ENCODE results near the gene BICC1. TPM values are rescaled to one million over a fixed set of nuclear protein-coding genes. Genes with fewer than 3 reads are reported as not detected.

The BICC1 gene
- total RNA-seq, 1 experiment from 2014 or later, result not detected

DNA sequence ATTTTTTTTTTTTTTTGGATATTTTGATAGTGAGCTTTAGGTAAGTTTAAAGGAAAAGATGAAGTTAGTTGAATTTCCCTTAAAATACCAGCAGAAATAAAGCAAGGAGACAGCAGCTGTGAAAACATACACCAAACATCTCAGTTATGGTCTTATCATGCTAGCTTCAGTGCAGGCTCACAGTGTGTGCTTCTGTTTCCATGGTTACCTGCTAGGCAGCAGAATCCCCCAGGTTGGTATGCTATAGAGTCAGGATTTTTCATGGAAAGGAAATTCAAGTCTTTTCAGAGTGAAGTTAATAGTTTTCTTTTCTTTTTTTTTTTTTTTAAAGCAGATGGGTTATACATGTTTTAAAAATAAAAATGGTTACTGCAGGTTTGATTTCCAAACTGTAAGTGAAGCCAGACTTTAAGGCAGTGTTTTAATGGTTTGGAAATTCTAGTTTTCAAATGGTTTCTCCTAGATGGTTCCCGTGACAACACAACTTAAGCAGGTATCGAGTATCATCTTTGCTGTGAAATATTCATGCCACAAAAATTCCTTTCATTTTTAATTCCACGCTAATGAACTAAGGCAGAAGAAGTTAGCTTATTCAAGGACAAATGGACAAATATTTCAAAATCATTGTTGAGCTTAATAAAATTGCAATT lies 230.9 kb downstream of the BICC1 start:
- H3K36me3 ChIP-seq (ENCODE audit: control insufficient read depth in 1 of 2, insufficient read depth in 2 of 2, low read length in 2 of 2), result no peaks in the 10 kb centered on the region
- no peaks in the 10 kb centered on the region for H3K79me2 ChIP-seq (ENCODE audit: insufficient read depth, low read length)
- H3K9me2 ChIP-seq (ENCODE audit: insufficient read depth), result no peaks in the 10 kb centered on the region
- no peak overlapping the region for H2AFZ ChIP-seq (ENCODE audit: low read depth, low read length, poor library complexity, severe bottlenecking)
- no peak overlapping the region for H3K4me2 ChIP-seq (ENCODE audit: low read length)
- no peak overlapping the region for H3K9ac ChIP-seq (ENCODE audit: low read length)
- intact Hi-C loops (cut with micrococcal nuclease), result loop anchor here (5.0 kb wide), 1 partner anchor 211 kb away; no protein-coding TSS in a partner anchor
- H4K20me1 ChIP-seq (ENCODE audit: insufficient read depth), result no peaks in the 10 kb centered on the region
- H3K4me1 ChIP-seq (ENCODE audit: control insufficient read depth in 1 of 2, insufficient read depth in 2 of 2, low read length in 2 of 2), result no peaks in the 10 kb centered on the region
- POLR2A ChIA-PET, result no interaction called here
- RAD21 ChIA-PET (ENCODE audit: low non-redundant PET in 1 of 2, low total read pairs in 2 of 2, uncharacterized antibody in 2 of 2, unreplicated experiment in 2 of 2), result no interaction called here
- no peaks in the 10 kb centered on the region for H3K27me3 ChIP-seq (ENCODE audit: insufficient read depth, low read length)
- TF ChIP-seq EZH2 (IDR thresholded peaks at IDR 0.05), result no peak
- TF ChIP-seq, protein P1, sequence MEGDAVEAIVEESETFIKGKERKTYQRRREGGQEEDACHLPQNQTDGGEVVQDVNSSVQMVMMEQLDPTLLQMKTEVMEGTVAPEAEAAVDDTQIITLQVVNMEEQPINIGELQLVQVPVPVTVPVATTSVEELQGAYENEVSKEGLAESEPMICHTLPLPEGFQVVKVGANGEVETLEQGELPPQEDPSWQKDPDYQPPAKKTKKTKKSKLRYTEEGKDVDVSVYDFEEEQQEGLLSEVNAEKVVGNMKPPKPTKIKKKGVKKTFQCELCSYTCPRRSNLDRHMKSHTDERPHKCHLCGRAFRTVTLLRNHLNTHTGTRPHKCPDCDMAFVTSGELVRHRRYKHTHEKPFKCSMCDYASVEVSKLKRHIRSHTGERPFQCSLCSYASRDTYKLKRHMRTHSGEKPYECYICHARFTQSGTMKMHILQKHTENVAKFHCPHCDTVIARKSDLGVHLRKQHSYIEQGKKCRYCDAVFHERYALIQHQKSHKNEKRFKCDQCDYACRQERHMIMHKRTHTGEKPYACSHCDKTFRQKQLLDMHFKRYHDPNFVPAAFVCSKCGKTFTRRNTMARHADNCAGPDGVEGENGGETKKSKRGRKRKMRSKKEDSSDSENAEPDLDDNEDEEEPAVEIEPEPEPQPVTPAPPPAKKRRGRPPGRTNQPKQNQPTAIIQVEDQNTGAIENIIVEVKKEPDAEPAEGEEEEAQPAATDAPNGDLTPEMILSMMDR (IDR thresholded peaks at IDR 0.05 in 2 of 3, conservative IDR thresholded peaks at IDR 0.05 in 1 of 3; ENCODE audit: borderline replicate concordance in 1 of 3, insufficient read depth in 1 of 3, low read depth in 2 of 3, low read length in 2 of 3), result no peak
- TF ChIP-seq, protein P2, sequence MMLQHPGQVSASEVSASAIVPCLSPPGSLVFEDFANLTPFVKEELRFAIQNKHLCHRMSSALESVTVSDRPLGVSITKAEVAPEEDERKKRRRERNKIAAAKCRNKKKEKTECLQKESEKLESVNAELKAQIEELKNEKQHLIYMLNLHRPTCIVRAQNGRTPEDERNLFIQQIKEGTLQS (IDR thresholded peaks at IDR 0.05), result no peak
- TF ChIP-seq, protein P3, sequence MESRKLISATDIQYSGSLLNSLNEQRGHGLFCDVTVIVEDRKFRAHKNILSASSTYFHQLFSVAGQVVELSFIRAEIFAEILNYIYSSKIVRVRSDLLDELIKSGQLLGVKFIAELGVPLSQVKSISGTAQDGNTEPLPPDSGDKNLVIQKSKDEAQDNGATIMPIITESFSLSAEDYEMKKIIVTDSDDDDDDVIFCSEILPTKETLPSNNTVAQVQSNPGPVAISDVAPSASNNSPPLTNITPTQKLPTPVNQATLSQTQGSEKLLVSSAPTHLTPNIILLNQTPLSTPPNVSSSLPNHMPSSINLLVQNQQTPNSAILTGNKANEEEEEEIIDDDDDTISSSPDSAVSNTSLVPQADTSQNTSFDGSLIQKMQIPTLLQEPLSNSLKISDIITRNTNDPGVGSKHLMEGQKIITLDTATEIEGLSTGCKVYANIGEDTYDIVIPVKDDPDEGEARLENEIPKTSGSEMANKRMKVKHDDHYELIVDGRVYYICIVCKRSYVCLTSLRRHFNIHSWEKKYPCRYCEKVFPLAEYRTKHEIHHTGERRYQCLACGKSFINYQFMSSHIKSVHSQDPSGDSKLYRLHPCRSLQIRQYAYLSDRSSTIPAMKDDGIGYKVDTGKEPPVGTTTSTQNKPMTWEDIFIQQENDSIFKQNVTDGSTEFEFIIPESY (IDR thresholded peaks at IDR 0.05; ENCODE audit: extremely low read depth, insufficient replicate concordance, low read length), result no peak
- no peak for TF ChIP-seq SP1 (IDR thresholded peaks at IDR 0.05; ENCODE audit: low read depth)
- TF ChIP-seq CBX3 (IDR thresholded peaks at IDR 0.05; ENCODE audit: low read depth), result no peak
- TF ChIP-seq YY1 (IDR thresholded peaks at IDR 0.05; ENCODE audit: extremely low read depth, insufficient replicate concordance, low read depth, low read length), result no peak
- TF ChIP-seq ELF1 (IDR thresholded peaks at IDR 0.05; ENCODE audit: borderline replicate concordance, low read depth), result no peak
- TF ChIP-seq EZH2phosphoT487 (IDR thresholded peaks at IDR 0.05; ENCODE audit: borderline replicate concordance), result no peak
- no peak for TF ChIP-seq POLR2AphosphoS5 (IDR thresholded peaks at IDR 0.05; ENCODE audit: low read depth, low read length)
- TF ChIP-seq EGR1 (IDR thresholded peaks at IDR 0.05; ENCODE audit: low read depth), result no peak
- no peak for TF ChIP-seq SRF (IDR thresholded peaks at IDR 0.05; ENCODE audit: low read depth)
- TF ChIP-seq POLR2A (IDR thresholded peaks at IDR 0.05; ENCODE audit: borderline replicate concordance, extremely low read depth, insufficient read depth, insufficient read length), result no peak
- no peak for TF ChIP-seq JUND (IDR thresholded peaks at IDR 0.05)
- no peak for TF ChIP-seq CEBPB (IDR thresholded peaks at IDR 0.05; ENCODE audit: low read depth)
- TF ChIP-seq TCF7L2 (IDR thresholded peaks at IDR 0.05; ENCODE audit: borderline replicate concordance, extremely low read depth, insufficient read depth, insufficient read length), result no peak
- H3K4me3 ChIP-seq (replicated peaks in 1 of 2; ENCODE audit: low read depth in 1 of 2, low read length in 2 of 2), result no peak overlapping the region
- no peaks in the 10 kb centered on the region for H3K9me3 ChIP-seq (ENCODE audit: control insufficient read depth in 1 of 2, insufficient read depth in 1 of 2, low read depth in 1 of 2, low read length in 2 of 2)
- no peak for ATAC-seq
- no peak overlapping the region for H3K27ac ChIP-seq (ENCODE audit: low read depth, low read length)
- no peak for DNase-seq (ENCODE audit: low read depth, low spot score)
- no TSS peak for BruUV-seq (replicated peaks)
- CTCF ChIA-PET, result no interaction called here
